ENCODE results near the gene PTPRE. TPM values are rescaled to one million over a fixed set of nuclear protein-coding genes. Genes with fewer than 3 reads are reported as not detected.

The PTPRE gene
- total RNA-seq, 6 donors from 2014 or later = 49.9 to 89.2 (median 64.2) TPM

- H3K36me3 ChIP-seq = peaks cover 3 to 49% (median 20%) of the 10 kb centered on the region in 4 donors
- H3K27me3 ChIP-seq = no peaks in the 10 kb centered on the region
- H3K4me3 ChIP-seq = no peak overlapping the region
- ATAC-seq (ENCODE audit: low FRiP score in 2 of 2) (peak in 1 of 2 donors; percentile 42), DNase-seq (no peak)
- TF ChIP-seq POLR2AphosphoS5 (IDR thresholded peaks at IDR 0.05) (peak in 1 of 2 donors; percentile 59), EP300 (IDR thresholded peaks at IDR 0.05) (peak in 1 of 4 donors; percentile 29), POLR2A (IDR thresholded peaks at IDR 0.05) (peak in 1 of 4 donors; percentile 19), CTCF (IDR thresholded peaks at IDR 0.05) (no peak)
- peak overlapping the region; percentile 87 to 89 (median 88) for H3K27ac ChIP-seq
- H3K4me1 ChIP-seq = peaks cover 19 to 56% (median 44%) of the 10 kb centered on the region in 4 donors
- no peaks in the 10 kb centered on the region for H3K9me3 ChIP-seq
Observed at GRCh38 chr10:128050936-128051335, 144.0 kb downstream of the PTPRE start.

GRCh38 chr10:128051548-128051947 is 144.6 kb downstream of the PTPRE start:
- H3K9me3 ChIP-seq = no peaks in the 10 kb centered on the region
- H3K4me1 ChIP-seq = peaks cover 19 to 51% (median 41%) of the 10 kb centered on the region in 4 donors
- 81 to 91% methylated on average over 5 of the region's 5 CpGs for WGBS, 2 donors
- DNase-seq (no peak), ATAC-seq (ENCODE audit: low FRiP score in 2 of 2) (no peak)
- TF ChIP-seq EP300 (IDR thresholded peaks at IDR 0.05) (no peak), POLR2A (IDR thresholded peaks at IDR 0.05) (no peak), CTCF (IDR thresholded peaks at IDR 0.05) (no peak), POLR2AphosphoS5 (IDR thresholded peaks at IDR 0.05) (no peak)
- no peak overlapping the region for H3K4me3 ChIP-seq
- H3K27me3 ChIP-seq = no peaks in the 10 kb centered on the region
- H3K27ac ChIP-seq = peak overlapping the region; percentile 71 to 89 (median 88)
- H3K36me3 ChIP-seq = peaks cover 7 to 56% (median 26%) of the 10 kb centered on the region in 4 donors

GRCh38 chr10:128052696-128053095 is 145.8 kb downstream of the PTPRE start:
- Histone ChIP-seq H3K9me3 (no peaks in the 10 kb centered on the region), H3K4me1 (peaks cover 12 to 39% (median 31%) of the 10 kb centered on the region in 4 donors), H3K27me3 (no peaks in the 10 kb centered on the region), H3K4me3 (no peak overlapping the region), H3K36me3 (peaks cover 7 to 66% (median 32%) of the 10 kb centered on the region in 4 donors), H3K27ac (peak overlapping the region in 2 of 4 donors; percentile 29 to 88)
- DNase-seq (no peak), ATAC-seq (ENCODE audit: low FRiP score in 2 of 2) (no peak)
- WGBS, 2 donors = 92 to 95% methylated on average over 6 to 7 of the region's 7 CpGs
- TF ChIP-seq POLR2A (IDR thresholded peaks at IDR 0.05) (no peak), EP300 (IDR thresholded peaks at IDR 0.05) (no peak), POLR2AphosphoS5 (IDR thresholded peaks at IDR 0.05) (no peak), CTCF (IDR thresholded peaks at IDR 0.05) (no peak)

- Histone ChIP-seq H3K9me3 (no peaks in the 10 kb centered on the region), H3K4me1 (peaks cover 5 to 33% (median 25%) of the 10 kb centered on the region in 4 donors), H3K36me3 (peaks cover 7 to 71% (median 35%) of the 10 kb centered on the region in 4 donors), H3K4me3 (no peak overlapping the region), H3K27me3 (no peaks in the 10 kb centered on the region), H3K27ac (peak overlapping the region; percentile 29 to 88 (median 60))
- no peak for ATAC-seq (ENCODE audit: low FRiP score in 2 of 2)
- DNase-seq = no peak
- WGBS, 2 donors = 96 to 100% methylated on average over 7 of the region's 7 CpGs
- TF ChIP-seq POLR2A (IDR thresholded peaks at IDR 0.05) (no peak), CTCF (IDR thresholded peaks at IDR 0.05) (no peak), POLR2AphosphoS5 (IDR thresholded peaks at IDR 0.05) (no peak), EP300 (IDR thresholded peaks at IDR 0.05) (no peak)
Observed at GRCh38 chr10:128053356-128053755, 146.5 kb downstream of the PTPRE start.

All from upper lobe of left lung (tissue), 6 donors.